Spleen (tissue), 7 donors: ENCODE data around the gene IARS2.
A peak's percentile ranks its signal among the peaks of the same experiment; 100 is the strongest.

Experiments used
- POLR2AphosphoS5 ChIP-seq, 3 donors: sonication (generic); formaldehyde crosslinking; IDR thresholded peaks; one replicate each; pipeline ENCODE4 v1.5.1; 2017; ENCODE audit warnings: antibody characterized with exemption in 3 of 3
- TF ChIP-seq, protein P1 (sequence below), 11 experiments: fragments of 200-600 bp in 7 of 11; fragments of 450-650 bp in 4 of 11; sonication (generic) in 4 of 11; IDR thresholded peaks in 8 of 11; conservative IDR thresholded peaks in 3 of 11; 1 replicate in 7 of 11; 2 replicates in 4 of 11; pipeline versions ENCODE4 v1.4.0 to v1.8.0; 2016 to 2021; ENCODE audit warnings: antibody characterized with exemption in 11 of 11, inconsistent platforms in 4 of 11, mild to moderate bottlenecking in 1 of 11
- donor health status: DM: no; HTN: no; CAD: no; lungs with moderate emphysema.
- donor health status: DM: no; HTN: no; CAD: no.
- donor health status: DM: no; HTN: no; CAD: no.

GRCh38 chr1:220113136-220113695 is 19.3 kb downstream of the IARS2 start:
- TF ChIP-seq, protein P1, sequence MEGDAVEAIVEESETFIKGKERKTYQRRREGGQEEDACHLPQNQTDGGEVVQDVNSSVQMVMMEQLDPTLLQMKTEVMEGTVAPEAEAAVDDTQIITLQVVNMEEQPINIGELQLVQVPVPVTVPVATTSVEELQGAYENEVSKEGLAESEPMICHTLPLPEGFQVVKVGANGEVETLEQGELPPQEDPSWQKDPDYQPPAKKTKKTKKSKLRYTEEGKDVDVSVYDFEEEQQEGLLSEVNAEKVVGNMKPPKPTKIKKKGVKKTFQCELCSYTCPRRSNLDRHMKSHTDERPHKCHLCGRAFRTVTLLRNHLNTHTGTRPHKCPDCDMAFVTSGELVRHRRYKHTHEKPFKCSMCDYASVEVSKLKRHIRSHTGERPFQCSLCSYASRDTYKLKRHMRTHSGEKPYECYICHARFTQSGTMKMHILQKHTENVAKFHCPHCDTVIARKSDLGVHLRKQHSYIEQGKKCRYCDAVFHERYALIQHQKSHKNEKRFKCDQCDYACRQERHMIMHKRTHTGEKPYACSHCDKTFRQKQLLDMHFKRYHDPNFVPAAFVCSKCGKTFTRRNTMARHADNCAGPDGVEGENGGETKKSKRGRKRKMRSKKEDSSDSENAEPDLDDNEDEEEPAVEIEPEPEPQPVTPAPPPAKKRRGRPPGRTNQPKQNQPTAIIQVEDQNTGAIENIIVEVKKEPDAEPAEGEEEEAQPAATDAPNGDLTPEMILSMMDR (IDR thresholded peaks at IDR 0.05 in 8 of 11, conservative IDR thresholded peaks at IDR 0.05 in 3 of 11) = peak in 10 of 11 experiments; percentile 9 to 64 (median 46)
- no peak for TF ChIP-seq POLR2AphosphoS5 (IDR thresholded peaks at IDR 0.05)
